Measurements from ENCODE around the gene BPIFA3.

BPIFA3 gene

DNA sequence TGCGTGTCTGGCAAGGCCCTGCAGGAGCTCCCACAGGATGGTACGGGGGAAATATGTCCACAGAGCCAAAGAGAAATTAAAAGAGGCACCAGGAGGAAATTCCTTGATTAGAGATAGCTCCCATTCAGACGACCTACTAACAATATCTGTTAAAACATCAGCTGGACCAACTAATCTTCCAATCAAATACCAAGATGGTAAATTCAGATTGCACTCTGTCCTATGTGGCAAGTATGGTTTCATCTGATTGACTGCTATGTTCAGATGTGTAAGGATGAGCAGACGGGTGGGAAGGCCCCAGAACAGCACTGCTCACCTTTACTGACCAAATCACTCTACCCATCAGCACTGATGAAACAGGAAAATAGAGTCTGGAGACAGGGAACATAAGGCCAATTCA lies 29.7 kb upstream of the BPIFA3 start:
- no peak overlapping the region for H3K9ac ChIP-seq (ENCODE audit: low read length)
- no peaks in the 10 kb centered on the region for H3K27me3 ChIP-seq (ENCODE audit: control insufficient read depth, insufficient read depth, low read length)
- no peaks in the 10 kb centered on the region for H3K9me3 ChIP-seq (ENCODE audit: control insufficient read depth, low read depth, low read length)
- no peaks in the 10 kb centered on the region for H3K36me3 ChIP-seq (ENCODE audit: control insufficient read depth, low read depth, low read length)
- no peaks in the 10 kb centered on the region for H3K4me1 ChIP-seq (ENCODE audit: control insufficient read depth, low read depth, low read length)
- no peak overlapping the region for H3K27ac ChIP-seq (ENCODE audit: low read length)
- H3K4me3 ChIP-seq (ENCODE audit: low read length) = no peak overlapping the region

DNA sequence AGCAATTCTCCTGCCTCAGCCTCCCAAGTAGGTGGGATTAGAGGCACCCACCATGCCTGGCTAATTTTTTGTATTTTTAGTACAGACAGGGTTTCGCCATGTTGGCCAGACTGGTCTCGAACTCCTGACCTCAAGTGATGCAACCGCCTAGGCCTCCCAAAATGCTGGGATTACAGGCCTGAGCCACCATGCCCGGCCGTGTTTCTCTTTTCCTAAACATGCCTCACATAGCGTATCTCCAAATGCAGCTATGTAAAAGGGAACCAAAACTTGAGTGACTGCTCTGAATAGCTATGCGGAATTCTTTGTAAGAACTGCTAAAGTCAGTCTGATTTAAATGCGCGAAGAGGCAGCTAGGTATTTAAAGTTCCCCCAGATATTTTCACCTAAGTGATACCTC lies 28.7 kb upstream of the BPIFA3 start:
- no peak overlapping the region for H3K27ac ChIP-seq (ENCODE audit: low read length)
- H3K9me3 ChIP-seq (ENCODE audit: control insufficient read depth, low read depth, low read length) = no peaks in the 10 kb centered on the region
- H3K27me3 ChIP-seq (ENCODE audit: control insufficient read depth, insufficient read depth, low read length) = no peaks in the 10 kb centered on the region
- no peak overlapping the region for H3K9ac ChIP-seq (ENCODE audit: low read length)
- no peaks in the 10 kb centered on the region for H3K36me3 ChIP-seq (ENCODE audit: control insufficient read depth, low read depth, low read length)
- H3K4me1 ChIP-seq (ENCODE audit: control insufficient read depth, low read depth, low read length) = no peaks in the 10 kb centered on the region
- no peak overlapping the region for H3K4me3 ChIP-seq (ENCODE audit: low read length)

DNA sequence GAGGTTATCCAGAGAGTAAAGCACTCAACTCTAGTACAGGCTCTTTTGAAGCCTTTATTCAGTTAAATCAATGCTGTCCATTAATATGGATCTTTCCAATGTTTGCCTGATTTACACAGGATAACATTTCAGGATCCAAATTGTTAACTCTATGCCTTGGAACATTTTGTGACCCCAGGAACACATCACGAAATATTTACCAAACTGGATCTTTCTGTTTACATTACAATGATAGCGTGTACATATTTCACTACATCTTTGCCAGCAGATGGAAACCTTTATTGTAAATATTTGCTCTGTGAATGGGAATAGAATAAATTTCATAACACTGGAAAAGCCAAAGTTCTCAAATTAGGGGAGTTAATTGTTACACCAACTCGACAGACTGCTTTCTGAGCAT lies 25.7 kb upstream of the BPIFA3 start:
- Histone ChIP-seq H3K4me3 (ENCODE audit: low read length) (no peak overlapping the region), H3K9ac (ENCODE audit: low read length) (no peak overlapping the region), H3K4me1 (ENCODE audit: control insufficient read depth, low read depth, low read length) (no peaks in the 10 kb centered on the region), H3K27me3 (ENCODE audit: control insufficient read depth, insufficient read depth, low read length) (no peaks in the 10 kb centered on the region), H3K9me3 (ENCODE audit: control insufficient read depth, low read depth, low read length) (no peaks in the 10 kb centered on the region), H3K36me3 (ENCODE audit: control insufficient read depth, low read depth, low read length) (no peaks in the 10 kb centered on the region), H3K27ac (ENCODE audit: low read length) (no peak overlapping the region)

DNA sequence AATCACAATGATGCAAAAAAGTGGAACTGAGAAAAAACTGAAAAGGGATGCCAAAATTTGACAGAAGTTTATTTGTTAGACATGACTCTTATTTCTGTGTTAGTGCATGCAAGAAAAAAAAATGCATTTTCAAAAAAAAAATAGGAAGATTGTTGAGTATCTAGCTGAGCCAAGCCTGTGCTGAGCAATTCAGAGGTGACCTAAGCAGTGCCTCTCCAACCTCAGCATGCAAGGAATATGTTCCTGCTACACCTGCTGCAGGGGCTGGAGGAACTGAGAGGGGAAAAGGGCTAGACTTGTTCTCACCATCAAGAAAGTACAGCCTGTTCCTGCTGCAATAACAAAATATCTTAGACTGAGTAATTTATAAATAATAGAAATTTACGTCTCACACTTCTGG lies 25.2 kb upstream of the BPIFA3 start:
- Histone ChIP-seq H3K9me3 (ENCODE audit: control insufficient read depth, low read depth, low read length) (no peaks in the 10 kb centered on the region), H3K9ac (ENCODE audit: low read length) (no peak overlapping the region), H3K27me3 (ENCODE audit: control insufficient read depth, insufficient read depth, low read length) (no peaks in the 10 kb centered on the region), H3K27ac (ENCODE audit: low read length) (no peak overlapping the region), H3K4me1 (ENCODE audit: control insufficient read depth, low read depth, low read length) (no peaks in the 10 kb centered on the region), H3K4me3 (ENCODE audit: low read length) (no peak overlapping the region), H3K36me3 (ENCODE audit: control insufficient read depth, low read depth, low read length) (no peaks in the 10 kb centered on the region)

DNA sequence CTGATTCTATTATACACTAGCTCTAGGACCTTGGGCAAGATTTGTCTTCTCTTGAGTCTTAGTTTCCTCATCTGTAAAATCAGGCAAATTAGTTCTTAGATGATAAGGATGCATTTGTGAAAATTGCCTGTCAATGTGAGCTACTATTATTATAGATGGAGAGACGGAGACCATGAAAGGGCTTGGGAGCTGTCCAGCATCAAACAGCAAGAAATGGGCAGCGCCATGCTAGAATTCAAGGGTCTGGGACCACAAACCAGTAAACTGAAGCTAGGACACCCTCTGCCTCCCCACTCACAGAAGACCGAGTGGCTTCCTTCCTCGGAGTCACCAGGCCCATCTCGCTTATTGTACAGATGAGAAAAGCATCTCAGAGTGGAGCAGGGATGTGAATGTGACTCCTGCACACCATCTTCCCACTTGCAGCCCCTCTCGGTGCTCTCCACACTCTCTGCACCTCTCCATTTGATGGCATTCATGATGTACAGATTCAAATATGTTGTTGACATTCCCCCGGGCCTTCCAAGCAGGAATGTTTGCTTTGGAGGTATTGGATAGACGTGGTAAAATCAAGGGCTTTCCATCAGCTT lies 24.1 kb upstream of the BPIFA3 start:
- Histone ChIP-seq H3K9me3 (ENCODE audit: control insufficient read depth, low read depth, low read length) (no peaks in the 10 kb centered on the region), H3K27me3 (ENCODE audit: control insufficient read depth, insufficient read depth, low read length) (no peaks in the 10 kb centered on the region), H3K4me1 (ENCODE audit: control insufficient read depth, low read depth, low read length) (no peaks in the 10 kb centered on the region), H3K9ac (ENCODE audit: low read length) (no peak overlapping the region), H3K27ac (ENCODE audit: low read length) (no peak overlapping the region), H3K36me3 (ENCODE audit: control insufficient read depth, low read depth, low read length) (no peaks in the 10 kb centered on the region), H3K4me3 (ENCODE audit: low read length) (no peak overlapping the region)

DNA sequence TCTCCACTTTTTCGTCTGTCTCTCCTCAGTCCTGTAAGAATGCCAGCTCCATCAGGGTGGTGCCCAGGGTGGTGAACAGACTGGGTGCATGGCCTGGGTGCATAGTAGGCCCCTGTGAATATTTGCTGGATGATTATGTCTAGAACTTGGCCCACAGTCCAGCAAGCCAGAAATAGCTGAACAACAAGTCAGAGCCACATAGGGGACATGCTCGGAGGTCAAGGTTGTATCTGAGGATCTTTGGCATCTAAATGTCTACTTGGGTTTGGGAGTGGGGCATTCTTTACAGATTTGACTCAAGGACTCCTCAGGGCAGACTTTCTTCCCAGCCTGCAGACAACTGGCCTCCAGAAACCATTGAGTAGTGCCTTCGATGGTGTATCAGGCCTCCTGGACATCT lies 18.1 kb upstream of the BPIFA3 start:
- Histone ChIP-seq H3K9ac (ENCODE audit: low read length) (no peak overlapping the region), H3K27ac (ENCODE audit: low read length) (no peak overlapping the region), H3K4me1 (ENCODE audit: control insufficient read depth, low read depth, low read length) (no peaks in the 10 kb centered on the region), H3K9me3 (ENCODE audit: control insufficient read depth, low read depth, low read length) (no peaks in the 10 kb centered on the region), H3K36me3 (ENCODE audit: control insufficient read depth, low read depth, low read length) (no peaks in the 10 kb centered on the region), H3K27me3 (ENCODE audit: control insufficient read depth, insufficient read depth, low read length) (no peaks in the 10 kb centered on the region), H3K4me3 (ENCODE audit: low read length) (no peak overlapping the region)

DNA sequence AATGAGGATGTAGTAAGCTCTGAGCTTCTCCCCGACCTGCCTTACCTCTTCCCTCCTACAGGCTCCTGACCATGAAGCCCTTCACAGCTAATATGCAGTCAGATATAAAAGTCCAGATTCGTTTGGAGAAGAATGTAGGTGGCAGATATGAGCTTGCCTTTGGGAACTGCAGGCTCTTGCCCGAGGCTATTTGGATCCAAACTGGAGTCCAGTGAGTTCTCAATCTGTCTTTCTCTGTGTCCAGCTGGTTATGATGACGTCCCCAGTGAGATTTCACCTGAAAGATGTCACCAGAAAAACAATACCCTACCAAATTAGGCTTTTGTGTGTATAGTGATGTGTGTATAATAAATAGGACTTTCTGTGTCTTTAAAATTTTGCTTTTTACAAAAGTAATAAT lies 14.7 kb upstream of the BPIFA3 start:
- no peak overlapping the region for H3K27ac ChIP-seq (ENCODE audit: low read length)
- H3K9me3 ChIP-seq (ENCODE audit: control insufficient read depth, low read depth, low read length) = no peaks in the 10 kb centered on the region
- no peaks in the 10 kb centered on the region for H3K36me3 ChIP-seq (ENCODE audit: control insufficient read depth, low read depth, low read length)
- H3K4me3 ChIP-seq (ENCODE audit: low read length) = no peak overlapping the region
- no peak overlapping the region for H3K9ac ChIP-seq (ENCODE audit: low read length)
- no peaks in the 10 kb centered on the region for H3K4me1 ChIP-seq (ENCODE audit: control insufficient read depth, low read depth, low read length)
- H3K27me3 ChIP-seq (ENCODE audit: control insufficient read depth, insufficient read depth, low read length) = no peaks in the 10 kb centered on the region

DNA sequence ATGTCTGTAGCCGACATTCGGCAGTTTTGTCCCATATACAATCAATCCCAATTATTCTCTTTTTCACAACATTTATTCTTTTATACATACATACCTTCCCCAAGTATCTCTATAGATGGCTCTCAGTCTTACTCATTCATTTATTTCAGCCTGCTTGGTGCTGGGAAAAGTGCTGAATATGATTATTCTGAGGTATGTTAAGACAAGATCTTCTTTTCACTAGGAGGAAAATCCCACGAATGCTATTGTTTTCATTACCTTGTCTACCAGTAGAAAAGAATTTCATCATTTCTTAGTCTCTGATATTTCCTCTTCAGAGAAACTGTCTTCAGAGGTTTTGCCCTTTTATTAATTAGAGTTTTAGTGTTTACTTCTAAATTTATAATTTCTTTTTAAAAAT lies 13.7 kb upstream of the BPIFA3 start:
- no peaks in the 10 kb centered on the region for H3K4me1 ChIP-seq (ENCODE audit: control insufficient read depth, low read depth, low read length)
- H3K36me3 ChIP-seq (ENCODE audit: control insufficient read depth, low read depth, low read length) = no peaks in the 10 kb centered on the region
- H3K9ac ChIP-seq (ENCODE audit: low read length) = no peak overlapping the region
- H3K27ac ChIP-seq (ENCODE audit: low read length) = no peak overlapping the region
- no peak overlapping the region for H3K4me3 ChIP-seq (ENCODE audit: low read length)
- H3K27me3 ChIP-seq (ENCODE audit: control insufficient read depth, insufficient read depth, low read length) = peaks cover 1% of the 10 kb centered on the region
- H3K9me3 ChIP-seq (ENCODE audit: control insufficient read depth, low read depth, low read length) = no peaks in the 10 kb centered on the region

DNA sequence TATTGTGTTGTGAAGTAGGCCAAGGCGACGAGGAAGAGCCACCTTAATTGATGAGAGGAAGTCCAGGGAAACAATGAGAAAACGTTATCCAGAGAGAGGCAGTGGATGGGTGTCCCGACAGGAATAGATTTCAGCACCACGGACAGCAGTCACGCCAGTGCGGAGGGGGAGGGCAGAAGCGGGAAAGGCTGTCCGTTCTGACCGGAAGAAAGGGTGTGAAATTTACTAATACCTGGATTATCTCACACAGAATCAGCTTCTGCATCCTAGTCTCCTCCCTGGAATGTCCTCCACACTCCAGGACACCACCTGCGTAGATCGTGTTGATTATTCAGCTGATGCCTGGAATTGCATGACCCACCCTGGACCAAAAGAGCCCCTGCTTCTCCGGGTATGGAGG lies 7.4 kb upstream of the BPIFA3 start:
- no peak overlapping the region for H3K4me3 ChIP-seq (ENCODE audit: low read length)
- H3K9me3 ChIP-seq (ENCODE audit: control insufficient read depth, low read depth, low read length) = no peaks in the 10 kb centered on the region
- H3K36me3 ChIP-seq (ENCODE audit: control insufficient read depth, low read depth, low read length) = no peaks in the 10 kb centered on the region
- H3K9ac ChIP-seq (ENCODE audit: low read length) = no peak overlapping the region
- H3K27me3 ChIP-seq (ENCODE audit: control insufficient read depth, insufficient read depth, low read length) = peaks cover 5% of the 10 kb centered on the region
- no peak overlapping the region for H3K27ac ChIP-seq (ENCODE audit: low read length)
- H3K4me1 ChIP-seq (ENCODE audit: control insufficient read depth, low read depth, low read length) = no peaks in the 10 kb centered on the region

DNA sequence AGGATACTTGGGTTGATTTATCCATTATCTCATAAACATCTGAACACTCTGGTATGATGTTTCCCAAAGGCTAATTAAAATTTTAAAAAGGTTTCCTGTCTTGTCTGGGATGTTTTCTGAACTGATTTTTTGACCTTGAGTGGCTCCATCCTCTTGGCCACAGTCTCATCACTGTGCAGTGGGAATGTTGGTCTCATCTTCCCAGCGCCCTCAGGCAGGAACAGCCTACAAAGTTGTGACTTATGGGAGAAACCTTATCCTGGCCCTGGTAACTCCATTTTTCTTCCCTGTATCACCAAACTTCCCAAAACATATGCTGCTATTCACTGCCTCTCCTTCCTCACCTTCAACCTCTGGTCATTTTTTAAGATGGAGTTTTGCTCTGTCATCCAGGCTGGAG lies 6.8 kb upstream of the BPIFA3 start:
- no peak overlapping the region for H3K4me3 ChIP-seq (ENCODE audit: low read length)
- no peak overlapping the region for H3K27ac ChIP-seq (ENCODE audit: low read length)
- H3K36me3 ChIP-seq (ENCODE audit: control insufficient read depth, low read depth, low read length) = no peaks in the 10 kb centered on the region
- no peaks in the 10 kb centered on the region for H3K9me3 ChIP-seq (ENCODE audit: control insufficient read depth, low read depth, low read length)
- peaks cover 5% of the 10 kb centered on the region for H3K27me3 ChIP-seq (ENCODE audit: control insufficient read depth, insufficient read depth, low read length)
- H3K4me1 ChIP-seq (ENCODE audit: control insufficient read depth, low read depth, low read length) = no peaks in the 10 kb centered on the region
- no peak overlapping the region for H3K9ac ChIP-seq (ENCODE audit: low read length)

DNA sequence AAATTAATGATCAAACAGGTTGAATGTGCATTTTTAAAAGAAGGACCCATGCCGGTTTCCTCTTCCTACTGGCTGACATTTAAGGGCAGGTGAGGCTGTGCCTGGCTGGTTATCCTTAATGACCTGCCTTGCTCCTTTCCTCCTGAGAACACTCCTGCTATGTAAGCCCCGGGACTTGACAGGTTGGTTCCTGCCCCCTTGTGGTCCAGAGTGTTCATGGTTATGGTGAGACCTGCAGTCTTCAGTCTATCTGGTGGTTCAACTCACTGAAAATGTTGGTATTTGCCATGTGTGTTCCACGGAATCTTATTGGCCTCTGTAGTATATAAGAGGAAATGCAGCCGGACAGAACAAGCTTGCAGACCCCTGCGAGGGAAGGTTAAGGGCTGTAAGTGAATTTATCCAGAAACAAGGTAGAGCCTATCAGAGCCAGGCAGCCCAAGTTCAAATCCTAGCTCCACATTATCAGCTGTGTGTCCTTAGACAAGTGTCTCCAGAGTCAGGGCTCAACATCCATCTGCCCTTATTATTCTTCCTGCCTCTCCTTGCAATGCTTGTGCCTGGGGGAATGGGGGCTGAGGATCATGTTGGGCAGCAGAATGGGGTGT lies 5.2 kb upstream of the BPIFA3 start:
- Histone ChIP-seq H3K4me3 (ENCODE audit: low read length) (no peak overlapping the region), H3K36me3 (ENCODE audit: control insufficient read depth, low read depth, low read length) (no peaks in the 10 kb centered on the region), H3K9ac (ENCODE audit: low read length) (no peak overlapping the region), H3K27me3 (ENCODE audit: control insufficient read depth, insufficient read depth, low read length) (peaks cover 5% of the 10 kb centered on the region), H3K9me3 (ENCODE audit: control insufficient read depth, low read depth, low read length) (no peaks in the 10 kb centered on the region), H3K4me1 (ENCODE audit: control insufficient read depth, low read depth, low read length) (no peaks in the 10 kb centered on the region), H3K27ac (ENCODE audit: low read length) (no peak overlapping the region)

DNA sequence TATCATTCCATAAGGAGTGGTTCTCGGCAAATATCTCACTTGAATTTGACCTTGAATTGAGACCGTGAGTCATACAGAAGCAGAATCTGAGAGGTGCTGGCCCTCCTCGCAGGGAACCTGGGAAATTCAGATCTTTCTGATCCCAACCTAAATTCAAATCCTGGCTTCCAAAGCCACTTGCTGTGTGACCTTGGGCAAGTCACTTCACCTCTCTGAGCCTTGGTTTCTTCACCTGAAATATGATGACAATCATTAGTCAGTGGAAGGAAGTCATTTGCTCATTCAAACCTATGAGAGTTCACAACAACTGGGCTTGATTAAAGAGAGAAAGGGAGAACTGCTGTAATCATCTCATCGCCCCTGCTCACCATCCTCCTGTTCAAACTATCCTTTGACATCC lies 7.2 kb downstream of the BPIFA3 start:
- Histone ChIP-seq H3K27ac (ENCODE audit: low read length) (no peak overlapping the region), H3K27me3 (ENCODE audit: control insufficient read depth, insufficient read depth, low read length) (no peaks in the 10 kb centered on the region), H3K9me3 (ENCODE audit: control insufficient read depth, low read depth, low read length) (no peaks in the 10 kb centered on the region), H3K36me3 (ENCODE audit: control insufficient read depth, low read depth, low read length) (no peaks in the 10 kb centered on the region), H3K4me3 (ENCODE audit: low read length) (no peak overlapping the region), H3K4me1 (ENCODE audit: control insufficient read depth, low read depth, low read length) (no peaks in the 10 kb centered on the region), H3K9ac (ENCODE audit: low read length) (no peak overlapping the region)
